ENCODE results near the gene CXorf65. TPM values are rescaled to one million over a fixed set of nuclear protein-coding genes. Genes with fewer than 3 reads are reported as not detected.

CXorf65 gene
- under 1 TPM in 1 of 3 donors, not detected in 2; 0.69 TPM for polyA plus RNA-seq (ENCODE audit: insufficient read length in 3 of 3)

- no peak for DNase-seq (ENCODE audit: low read depth in 3 of 3, low spot score in 2 of 3)
Measured at GRCh38 chrX:71106427-71106826, at the start of gene CXorf65. TSS of gene CXorf65 (minus strand) at chrX:71106740. CDS start at chrX:71106556, 184 bp downstream.

- no peak for DNase-seq (ENCODE audit: low read depth in 3 of 3, low spot score in 2 of 3)
Measured at GRCh38 chrX:71154641-71155040, 48.1 kb upstream of the CXorf65 start.

DNA sequence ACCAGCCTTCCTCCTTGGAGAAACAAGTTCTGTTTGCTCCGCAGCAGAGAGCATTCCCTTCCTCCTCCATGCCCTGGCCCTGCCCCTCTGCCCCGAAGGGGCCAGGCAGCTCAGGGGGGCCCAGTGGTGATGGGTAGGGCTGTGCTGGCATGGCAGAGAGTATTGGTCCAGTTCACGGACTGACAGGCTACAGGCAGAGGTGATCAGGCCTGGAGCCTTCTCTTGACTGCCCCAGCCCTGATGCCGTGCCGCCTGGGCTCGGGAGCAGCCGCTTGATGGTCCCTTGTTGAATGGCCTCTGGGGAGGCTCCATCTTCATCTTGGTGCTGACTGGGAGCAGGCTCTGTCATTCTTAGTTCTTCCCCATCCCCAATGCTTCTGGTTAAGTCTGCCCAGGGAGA is 47.7 kb upstream of the CXorf65 start:
- no peak for DNase-seq (ENCODE audit: low read depth in 3 of 3, low spot score in 2 of 3)

DNA sequence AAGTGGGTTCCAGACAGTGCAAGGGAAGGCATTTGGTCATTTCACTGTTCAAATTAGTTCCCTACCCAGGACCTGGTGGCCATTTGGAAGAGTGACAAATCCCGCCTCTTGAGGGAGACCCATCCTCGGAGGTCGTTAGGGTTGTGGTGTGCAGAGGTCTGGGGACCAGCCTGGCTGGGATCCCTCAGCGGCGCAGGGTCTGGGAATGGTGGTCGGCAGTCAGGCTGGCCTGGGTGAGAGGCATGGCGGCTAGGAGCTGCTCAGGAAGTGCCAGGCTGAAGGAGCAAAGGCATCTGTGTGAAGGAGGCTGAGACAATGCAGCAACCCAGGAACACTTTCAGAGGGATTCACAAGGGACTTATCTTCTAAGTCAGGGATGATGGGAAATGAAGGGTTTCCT is 44.8 kb upstream of the CXorf65 start:
- no peak for DNase-seq (ENCODE audit: low read depth in 3 of 3, low spot score in 2 of 3)

DNA sequence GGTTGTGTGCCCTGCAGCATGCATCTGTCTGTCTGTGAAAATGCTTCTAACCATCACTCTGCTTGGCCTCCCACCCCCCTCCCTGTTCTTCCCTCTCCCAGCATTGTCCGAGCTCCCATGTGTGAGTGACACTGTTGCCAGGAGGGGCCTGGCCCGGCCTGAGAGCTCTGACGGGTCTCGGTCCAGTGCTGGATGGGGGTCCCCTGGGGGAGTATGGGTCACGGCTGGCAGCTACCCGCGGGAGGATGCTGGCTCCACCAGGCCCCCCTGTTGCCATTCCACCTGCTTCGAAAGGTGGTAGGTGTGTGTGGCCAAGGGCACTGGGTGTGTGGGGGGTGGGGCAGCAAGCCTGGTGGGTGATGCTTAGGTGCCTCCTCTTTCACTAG is 41.7 kb upstream of the CXorf65 start:
- no peak for DNase-seq (ENCODE audit: low read depth in 3 of 3, low spot score in 2 of 3)

DNA sequence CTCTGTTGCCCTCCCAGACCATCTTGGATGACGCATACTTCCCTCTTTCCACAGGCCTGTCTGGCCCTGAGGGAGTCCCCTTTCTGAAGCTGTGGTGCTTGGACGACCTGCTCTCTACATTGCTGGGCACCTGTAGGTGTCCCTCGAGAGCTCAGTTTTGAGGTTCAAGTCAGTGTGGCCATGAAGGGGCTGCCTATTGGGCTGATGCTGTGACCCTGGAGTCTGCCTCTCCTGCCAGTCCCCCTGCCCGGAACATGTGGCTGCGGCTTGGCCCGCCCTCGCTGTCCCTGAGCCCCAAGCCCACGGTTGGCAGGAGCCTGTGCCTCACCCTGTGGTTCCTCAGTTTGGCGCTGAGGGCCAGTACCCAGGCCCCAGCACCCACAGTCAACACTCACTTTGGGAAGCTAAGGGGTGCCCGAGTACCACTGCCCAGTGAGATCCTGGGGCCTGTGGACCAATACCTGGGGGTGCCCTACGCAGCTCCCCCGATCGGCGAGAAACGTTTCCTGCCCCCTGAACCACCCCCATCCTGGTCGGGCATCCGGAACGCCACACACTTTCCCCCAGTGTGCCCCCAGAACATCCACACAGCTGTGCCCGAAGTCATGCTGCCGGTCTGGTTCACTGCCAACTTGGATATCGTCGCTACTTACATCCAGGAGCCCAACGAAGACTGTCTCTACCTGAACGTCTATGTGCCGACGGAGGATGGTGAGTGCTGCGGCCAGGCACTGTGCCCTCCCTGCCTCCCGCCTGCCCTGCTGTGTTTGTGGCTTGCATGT is 41.1 kb upstream of the CXorf65 start:
- DNase-seq (ENCODE audit: low read depth in 3 of 3, low spot score in 2 of 3), result no peak

DNA sequence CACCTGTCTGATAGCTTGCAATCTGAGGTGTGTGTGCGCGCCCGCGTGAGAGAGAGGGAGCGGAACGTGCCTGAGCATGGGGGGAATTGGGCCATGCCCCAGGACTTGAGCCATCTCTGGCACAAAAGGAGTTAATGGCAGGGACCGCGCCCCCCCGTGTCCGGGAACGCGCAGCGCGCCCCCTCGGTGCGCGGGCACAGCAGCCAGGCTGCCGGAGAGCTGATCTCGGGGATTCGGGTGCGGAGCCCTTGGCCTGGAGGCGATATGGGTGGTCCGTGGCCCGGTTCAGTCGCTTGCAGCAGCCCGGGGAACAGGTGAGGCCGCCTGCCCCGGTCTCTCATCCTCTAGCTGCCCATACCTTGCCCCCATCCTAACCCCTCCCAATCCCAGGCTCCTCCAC is 38.1 kb upstream of the CXorf65 start, which contains the start of gene NLGN3:
NLGN3 (plus strand) TSS at position 191 of the 400 bp plus-strand sequence. CDS start 2,909 bp downstream, outside the sequence.
- no peak for DNase-seq (ENCODE audit: low read depth in 3 of 3, low spot score in 2 of 3)

DNA sequence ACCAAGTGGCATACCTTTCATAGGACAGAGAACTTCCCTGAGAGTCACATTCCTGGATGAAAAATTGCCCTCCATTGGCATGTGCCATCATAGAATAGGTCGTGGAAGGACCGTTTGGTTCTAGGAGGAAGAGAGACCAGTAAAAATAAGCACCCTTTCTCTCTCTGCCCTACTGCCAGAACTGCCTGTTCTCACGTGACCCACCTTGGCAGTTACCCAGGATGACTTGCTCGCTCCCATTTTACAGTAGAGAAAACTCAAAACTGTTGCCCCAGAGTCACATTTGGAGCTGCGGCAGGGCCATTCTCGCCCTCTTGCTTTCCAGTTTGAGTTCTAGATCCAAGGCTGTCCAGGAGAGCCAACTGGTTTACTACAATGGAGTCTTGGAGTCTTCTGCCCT is 37.0 kb upstream of the CXorf65 start:
- no peak for DNase-seq (ENCODE audit: low read depth in 3 of 3, low spot score in 2 of 3)

- no peak for DNase-seq (ENCODE audit: low read depth in 3 of 3, low spot score in 2 of 3)
Measured at GRCh38 chrX:71140440-71140839, 33.9 kb upstream of the CXorf65 start.

- DNase-seq (ENCODE audit: low read depth in 3 of 3, low spot score in 2 of 3), result no peak
Measured at GRCh38 chrX:71131510-71131909, 25.0 kb upstream of the CXorf65 start.

- no peak for DNase-seq (ENCODE audit: low read depth in 3 of 3, low spot score in 2 of 3)
Measured at GRCh38 chrX:71128915-71129765, 22.6 kb upstream of the CXorf65 start.

GRCh38 chrX:71128166-71128833 is 21.8 kb upstream of the CXorf65 start:
- DNase-seq (ENCODE audit: low read depth in 3 of 3, low spot score in 2 of 3), result no peak

DNA sequence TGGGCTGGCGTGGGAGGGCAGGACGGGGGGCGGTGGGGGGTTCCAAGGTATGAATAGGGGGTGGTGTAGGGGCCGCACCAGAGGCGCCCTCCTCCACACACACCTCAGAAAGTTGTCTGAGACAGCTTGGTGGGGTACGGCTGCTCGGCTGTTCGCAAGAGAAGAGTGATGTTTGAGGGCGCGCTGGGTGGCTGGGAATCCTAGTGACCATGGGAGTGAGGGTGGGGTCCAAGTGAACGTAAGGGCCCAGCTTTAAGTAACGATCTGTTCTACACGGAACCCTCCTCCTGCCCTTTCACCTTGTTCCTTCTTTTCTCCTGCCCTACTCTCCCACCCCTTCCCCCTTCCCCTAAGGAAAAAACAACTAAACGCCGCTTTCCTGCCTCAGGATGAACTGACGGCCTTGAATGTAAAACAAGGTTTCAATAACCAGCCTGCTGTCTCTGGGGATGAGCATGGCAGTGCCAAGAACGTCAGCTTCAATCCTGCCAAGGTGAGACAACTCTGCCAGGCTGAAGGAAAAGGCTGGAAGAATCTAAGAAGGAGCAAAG is 12.5 kb upstream of the CXorf65 start:
- DNase-seq (ENCODE audit: low read depth in 3 of 3, low spot score in 2 of 3), result no peak

DNA sequence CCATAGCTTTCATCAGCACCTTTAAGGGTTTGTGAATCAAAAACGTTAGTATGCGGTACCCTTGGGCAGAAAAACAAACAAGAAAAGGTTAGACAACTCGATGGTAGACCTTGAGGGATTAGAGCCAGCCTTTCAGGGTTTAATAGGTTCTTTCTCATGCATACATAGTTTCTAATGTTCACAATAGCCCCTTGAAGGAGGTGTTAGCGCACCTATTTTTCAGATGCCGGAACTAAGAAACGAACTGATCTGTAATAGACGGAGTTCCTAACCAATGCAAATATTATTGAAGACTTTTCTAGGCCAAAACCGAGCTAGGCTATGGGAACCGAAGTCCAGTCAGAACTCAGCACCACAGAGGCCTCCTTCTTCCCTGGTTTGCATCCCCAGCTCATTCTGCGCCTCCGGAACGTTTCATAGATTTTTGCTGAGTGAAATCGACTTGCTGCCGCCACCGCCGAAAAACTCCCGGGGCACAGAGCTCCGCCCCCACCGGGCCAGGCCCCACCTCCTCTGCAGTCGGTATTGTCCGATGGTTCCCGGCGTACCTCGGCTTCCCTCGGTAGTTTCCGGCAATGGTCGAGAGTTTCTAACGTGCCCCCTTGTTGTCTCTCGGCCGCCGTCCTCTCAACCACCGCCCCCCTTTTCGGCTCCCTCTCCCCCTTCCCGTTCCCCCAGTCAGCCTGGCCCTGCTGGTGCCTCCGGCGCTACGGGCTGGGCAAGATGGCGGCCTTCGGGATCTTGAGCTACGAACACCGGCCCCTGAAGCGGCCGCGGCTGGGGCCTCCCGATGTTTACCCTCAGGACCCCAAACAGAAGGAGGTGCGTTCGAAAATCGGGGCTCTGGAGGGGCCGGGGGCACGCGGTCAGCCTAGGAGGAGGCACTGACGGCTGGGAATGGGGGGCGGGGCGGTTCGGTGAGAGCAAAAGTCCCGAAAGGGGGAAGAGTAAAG is 11.8 kb upstream of the CXorf65 start, which contains the start of gene MED12:
MED12 (plus strand) TSS at position 565 of the 953 bp plus-strand sequence; CDS start at position 724, 159 bp downstream.
- peak in 1 of 3 donors; percentile 75 for DNase-seq (ENCODE audit: low read depth in 3 of 3, low spot score in 2 of 3)

GRCh38 chrX:71117358-71117757 is 10.8 kb upstream of the CXorf65 start:
- no peak for DNase-seq (ENCODE audit: low read depth in 3 of 3, low spot score in 2 of 3)

DNA sequence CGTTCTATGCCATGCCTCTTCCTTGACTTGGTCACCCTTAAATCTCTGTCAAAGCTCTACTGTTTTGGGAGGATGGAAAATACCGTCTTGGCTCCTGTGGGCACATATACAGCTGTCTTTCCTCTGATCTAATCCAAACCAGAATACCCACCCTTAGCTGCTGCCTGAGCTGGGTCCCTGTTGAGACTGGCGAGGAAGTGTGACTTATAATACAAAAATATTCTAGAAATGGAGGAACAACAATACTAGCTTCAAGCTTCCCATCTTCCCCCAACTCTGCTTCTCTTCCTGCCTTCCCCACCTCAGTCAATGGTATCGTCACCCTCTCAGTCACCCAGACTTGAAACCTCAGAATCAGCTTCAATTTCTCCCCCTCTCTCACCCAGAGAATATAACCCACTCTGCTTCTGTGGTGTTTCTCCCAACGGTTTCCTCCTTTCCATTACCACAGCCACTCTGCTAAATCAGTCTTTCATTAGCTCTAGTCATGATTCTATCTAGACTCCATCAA is 5.4 kb upstream of the CXorf65 start:
- no peak for DNase-seq (ENCODE audit: low read depth in 3 of 3, low spot score in 2 of 3)

GRCh38 chrX:71111141-71111843 is 4.8 kb upstream of the CXorf65 start, which contains the start of gene IL2RG:
TSS of gene IL2RG (minus strand) at chrX:71111577. CDS start at chrX:71111539, 38 bp downstream.
- DNase-seq (ENCODE audit: low read depth in 3 of 3, low spot score in 2 of 3), result no peak

DNA sequence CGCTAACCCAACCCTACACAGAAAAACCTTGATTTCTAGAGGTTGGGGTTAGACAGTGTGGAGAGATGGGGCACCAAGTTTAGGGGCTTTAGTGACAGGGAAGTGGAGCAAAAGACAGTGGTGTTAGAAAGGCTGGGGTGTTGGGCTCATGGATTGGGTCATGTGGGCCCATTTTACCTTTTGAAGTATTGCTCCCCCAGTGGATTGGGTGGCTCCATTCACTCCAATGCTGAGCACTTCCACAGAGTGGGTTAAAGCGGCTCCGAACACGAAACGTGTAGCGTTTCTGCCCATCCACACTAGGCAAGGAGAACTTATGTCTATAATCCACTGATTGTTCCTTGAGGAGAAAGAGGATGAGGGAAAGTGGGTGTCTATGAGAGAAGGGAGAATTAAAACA is 2.5 kb upstream of the CXorf65 start:
- no peak for DNase-seq (ENCODE audit: low read depth in 3 of 3, low spot score in 2 of 3)

Measured in right renal cortex interstitium (tissue), 3 donors.